PC-3 (cell line): Measurements from ENCODE around the gene TM9SF4. TPM values are rescaled to one million over a fixed set of nuclear protein-coding genes. Genes with fewer than 3 reads are reported as not detected.
A peak's percentile ranks its signal among the peaks of the same experiment; 100 is the strongest.
"Not testable (repeated sequence)": the region's sequence is repeated elsewhere in the genome, so short reads cannot be mapped to it uniquely, and the experiment has no call there.

ENCODE experiments used
- ATAC-seq: fragments of 200-7000 bp; cut with Tn5 transposase; 2 replicates; pipeline ENCODE4 v1.9.1; 2020; ENCODE audit warnings: mild to moderate bottlenecking, moderate library complexity
- BruUV-seq: library from RNA; stranded (reverse); fragments of 400-500 nt; replicated peaks from 2 replicates; lab custom pipeline; 2021; lab: Mats Ljungman, UMichigan
- CTCF ChIA-PET: fragments of 300-600 bp; sonication (Branson Sonifier 250); formaldehyde crosslinking; loops from one replicate; lab custom pipeline; 2022; ENCODE audit warnings: antibody characterized with exemption; lab: Charles Lee
- POLR2A ChIA-PET: fragments of 300-600 bp; sonication (Branson Sonifier 250); formaldehyde crosslinking; loops from one replicate; lab custom pipeline; 2022; ENCODE audit warnings: antibody characterized with exemption; ENCODE audit not compliant: unreplicated experiment; lab: Charles Lee
- DNase-seq: peaks from one replicate; pipeline ENCODE4 v3.0.0-alpha.2; 2015
- H2AFZ ChIP-seq: fragments of 300-600 bp; sonication (generic); 2 replicates; pipeline ENCODE4 v1.6.0; 2016; ENCODE audit warnings: antibody characterized with exemption, low read length
- H3F3A ChIP-seq: fragments of 300-600 bp; sonication (generic); one replicate; pipeline ENCODE4 v1.6.0; 2017; ENCODE audit warnings: antibody characterized with exemption, low read length, control low read depth, mild to moderate bottlenecking; ENCODE audit not compliant: unreplicated experiment
- H3K27ac ChIP-seq: fragments of 300-600 bp; sonication (generic); 2 replicates; pipeline ENCODE4 v1.5.1; 2016; ENCODE audit warnings: mild to moderate bottlenecking, low read length
- H3K27me3 ChIP-seq: fragments of 300-600 bp; sonication (generic); 2 replicates; pipeline ENCODE4 v1.6.1; 2016; ENCODE audit warnings: low read length, mixed read lengths
- H3K36me3 ChIP-seq: fragments of 300-600 bp; sonication (generic); 2 replicates; pipeline ENCODE4 v1.6.1; 2016; ENCODE audit warnings: low read depth, mixed run types, low read length, mixed read lengths
- H3K4me1 ChIP-seq: fragments of 300-600 bp; sonication (generic); 2 replicates; pipeline ENCODE4 v1.5.1; 2016; ENCODE audit warnings: low read length; ENCODE audit not compliant: insufficient read depth
- H3K4me2 ChIP-seq: fragments of 300-600 bp; sonication (generic); 2 replicates; pipeline ENCODE4 v1.6.0; 2016; ENCODE audit warnings: low read length
- H3K4me3 ChIP-seq: fragments of 300-600 bp; sonication (generic); 2 replicates; pipeline ENCODE4 v1.5.1; 2016; ENCODE audit warnings: mild to moderate bottlenecking, low read length, mixed read lengths
- H3K79me2 ChIP-seq: fragments of 300-600 bp; sonication (generic); 2 replicates; pipeline ENCODE4 v1.6.1; 2017; ENCODE audit warnings: low read length, mixed read lengths
- H3K9ac ChIP-seq: fragments of 300-600 bp; sonication (generic); 2 replicates; pipeline ENCODE4 v1.6.0; 2016; ENCODE audit warnings: mild to moderate bottlenecking, low read length
- H3K9me2 ChIP-seq: fragments of 300-600 bp; sonication (generic); replicated peaks from 2 replicates; pipeline ENCODE4 v1.6.1; 2016; ENCODE audit warnings: mixed run types, low read length, mixed read lengths
- H3K9me3 ChIP-seq: fragments of 300-600 bp; sonication (generic); 2 replicates; pipeline ENCODE4 v1.6.1; 2016; ENCODE audit warnings: low read length, mixed read lengths
- H4K20me1 ChIP-seq: fragments of 300-600 bp; sonication (generic); 2 replicates; pipeline ENCODE4 v1.6.1; 2016; ENCODE audit warnings: low read length, mixed read lengths
- CTCF ChIP-seq: fragments of 300-600 bp; sonication (generic); conservative IDR thresholded peaks from 2 replicates; pipeline ENCODE4 v1.5.1; 2017; ENCODE audit warnings: antibody characterized with exemption, low read depth, mild to moderate bottlenecking, low read length
- EZH2 ChIP-seq: fragments of 300-600 bp; sonication (generic); IDR thresholded peaks from one replicate; pipeline ENCODE4 v1.6.1; 2017; ENCODE audit warnings: antibody characterized with exemption, mild to moderate bottlenecking, low read length; ENCODE audit not compliant: unreplicated experiment
- EZH2phosphoT487 ChIP-seq: fragments of 300-600 bp; sonication (generic); IDR thresholded peaks from 2 replicates; pipeline ENCODE4 v1.6.1; 2018; ENCODE audit warnings: mild to moderate bottlenecking, antibody characterized with exemption, low read length, borderline replicate concordance
- intact Hi-C: fragments of 100-400 bp; cut with micrococcal nuclease; formaldehyde crosslinking; loops from 2 replicates; pipeline ENCODE4 v1.9.0; 2023
- total RNA-seq: library from RNA; depleted of rRNA; stranded (reverse); fragments of >200 nt; gene quantifications from 2 replicates; pipeline ENCODE4 v1.2.3, GENCODE V29; 2014

TM9SF4 gene
- total RNA-seq, 1 experiment from 2014 or later: 32.6 TPM

- ChIA-PET CTCF (no interaction called here), POLR2A (no interaction called here)
- intact Hi-C loops: no loop called here
- DNase-seq (no peak), ATAC-seq (no peak)
- Histone ChIP-seq H3K79me2 (peaks cover 8% of the 10 kb centered on the region; the same call in 1 of the 2 replicates), H3K36me3 (peaks cover 33% of the 10 kb centered on the region), H4K20me1 (no peaks in the 10 kb centered on the region), H3K9ac (no peak overlapping the region), H3K27ac (no peak overlapping the region), H3K4me2 (no peak overlapping the region), H3K9me3 (no peaks in the 10 kb centered on the region), H3K27me3 (no peaks in the 10 kb centered on the region), H3K4me3 (no peak overlapping the region), H3F3A (no peaks in the 10 kb centered on the region), H3K9me2 (no peaks in the 10 kb centered on the region), H2AFZ (no peak overlapping the region), H3K4me1 (no peaks in the 10 kb centered on the region)
- no TSS peak for BruUV-seq
- TF ChIP-seq EZH2: no peak
- no peak for TF ChIP-seq EZH2phosphoT487
- no peak for TF ChIP-seq CTCF
Measured at GRCh38 chr20:32195581-32195980, 86.1 kb downstream of the TM9SF4 start.

GRCh38 chr20:32196613-32197012 is 87.1 kb downstream of the TM9SF4 start:
- H3K4me2 ChIP-seq, POLR2A ChIA-PET, H3K9me2 ChIP-seq, BruUV-seq, H3K27me3 ChIP-seq, CTCF ChIA-PET, H3K9ac ChIP-seq, ATAC-seq, H3K4me3 ChIP-seq, intact Hi-C loops, H3K27ac ChIP-seq, H3F3A ChIP-seq, H4K20me1 ChIP-seq, H3K9me3 ChIP-seq, DNase-seq, H2AFZ ChIP-seq, H3K4me1 ChIP-seq: not testable (repeated sequence)
- peaks cover 43% of the 10 kb centered on the region for H3K36me3 ChIP-seq
- H3K79me2 ChIP-seq: peaks cover 18% of the 10 kb centered on the region

- H3K4me2 ChIP-seq, CTCF ChIA-PET, BruUV-seq, intact Hi-C loops, H3K4me3 ChIP-seq, ATAC-seq, DNase-seq, H3K27ac ChIP-seq, H3K9me2 ChIP-seq, H3K27me3 ChIP-seq, H3K9me3 ChIP-seq, H3F3A ChIP-seq, POLR2A ChIA-PET, H3K4me1 ChIP-seq, H3K9ac ChIP-seq, H4K20me1 ChIP-seq, H2AFZ ChIP-seq: not testable (repeated sequence)
- Histone ChIP-seq H3K36me3 (peaks cover 45% of the 10 kb centered on the region), H3K79me2 (peaks cover 23% of the 10 kb centered on the region)
- TF ChIP-seq CTCF: peak; percentile 33; the same call in 1 of the 2 replicates
Measured at GRCh38 chr20:32197136-32197535, 87.6 kb downstream of the TM9SF4 start.
